ENCODE data around the gene EPHB6. TPM values are rescaled to one million over a fixed set of nuclear protein-coding genes. Genes with fewer than 3 reads are reported as not detected.

EPHB6 gene
- total and polyA plus RNA-seq, 3 donors from 2014 or later: 38.1 to 52.0 (median 47.3) TPM

- Histone ChIP-seq H3K36me3 (ENCODE audit: low read depth, missing control alignments) (no peaks in the 10 kb centered on the region), H3K27me3 (no peaks in the 10 kb centered on the region), H3K4me3 (no peak overlapping the region), H3K4me1 (no peaks in the 10 kb centered on the region), H3K9me3 (no peaks in the 10 kb centered on the region), H3K27ac (no peak overlapping the region)
- intact Hi-C loops (cut with DNase I; ENCODE audit: low total_unique reads): no loop called here
- 75 to 85% methylated on average over 3 of the region's 3 CpGs for WGBS, 2 donors
- TF ChIP-seq POLR2A (IDR thresholded peaks at IDR 0.05) (no peak), CTCF (IDR thresholded peaks at IDR 0.05) (no peak)
- DNase-seq: no peak
These were observed 43.7 kb downstream of the EPHB6 start for GRCh38 chr7:142898377-142899170.

GRCh38 chr7:142899661-142900060 is 44.8 kb downstream of the EPHB6 start:
- Histone ChIP-seq H3K36me3 (ENCODE audit: low read depth, missing control alignments) (no peaks in the 10 kb centered on the region), H3K27ac (no peak overlapping the region), H3K27me3 (no peaks in the 10 kb centered on the region), H3K4me3 (no peak overlapping the region), H3K4me1 (no peaks in the 10 kb centered on the region), H3K9me3 (no peaks in the 10 kb centered on the region)
- DNase-seq: no peak
- intact Hi-C loops (cut with DNase I; ENCODE audit: low total_unique reads): no loop called here
- 39 to 53% methylated on average over 3 of the region's 3 CpGs for WGBS, 2 donors
- TF ChIP-seq POLR2A (IDR thresholded peaks at IDR 0.05) (no peak), CTCF (IDR thresholded peaks at IDR 0.05) (no peak)

GRCh38 chr7:142901426-142902259 is 46.8 kb downstream of the EPHB6 start:
- Histone ChIP-seq H3K36me3 (ENCODE audit: low read depth, missing control alignments) (no peaks in the 10 kb centered on the region), H3K27ac (no peak overlapping the region), H3K4me1 (no peaks in the 10 kb centered on the region), H3K4me3 (no peak overlapping the region), H3K9me3 (no peaks in the 10 kb centered on the region), H3K27me3 (no peaks in the 10 kb centered on the region)
- TF ChIP-seq POLR2A (IDR thresholded peaks at IDR 0.05) (no peak), CTCF (IDR thresholded peaks at IDR 0.05) (no peak)
- intact Hi-C loops (cut with DNase I; ENCODE audit: low total_unique reads): no loop called here
- WGBS, 2 donors: 65 to 72% methylated on average over 15 of the region's 15 CpGs
- DNase-seq: no peak

GRCh38 chr7:142904128-142904527 is 49.3 kb downstream of the EPHB6 start:
- Histone ChIP-seq H3K36me3 (ENCODE audit: low read depth, missing control alignments) (no peaks in the 10 kb centered on the region), H3K4me1 (no peaks in the 10 kb centered on the region), H3K9me3 (no peaks in the 10 kb centered on the region), H3K27me3 (no peaks in the 10 kb centered on the region), H3K27ac (no peak overlapping the region), H3K4me3 (no peak overlapping the region)
- no peak for TF ChIP-seq CTCF (IDR thresholded peaks at IDR 0.05)
- TF ChIP-seq POLR2A (IDR thresholded peaks at IDR 0.05): no peak
- intact Hi-C loops (cut with DNase I; ENCODE audit: low total_unique reads): no loop called here
- DNase-seq: no peak
